Measurements from ENCODE around the gene GALNT2.

- TF ChIP-seq CTCF (IDR thresholded peaks at IDR 0.05; ENCODE audit: borderline replicate concordance, extremely low read depth, low read length, poor library complexity, severe bottlenecking) (no peak), EZH2 (IDR thresholded peaks at IDR 0.05; ENCODE audit: borderline replicate concordance, low read depth, low read length, severe bottlenecking) (no peak)
These were observed 189.0 kb downstream of the GALNT2 start for GRCh38 chr1:230255991-230256390.

Measured in DND-41 (cell line).